Colonic mucosa (tissue), 4 donors: ENCODE data around the gene FAXC. TPM values are rescaled to one million over a fixed set of nuclear protein-coding genes. Genes with fewer than 3 reads are reported as not detected.

ENCODE experiments used
- DNase-seq: peaks from one replicate; pipeline ENCODE4 v3.0.0-alpha.2; 2020
- H3K27ac ChIP-seq: fragments of 200-600 bp; one replicate; pipeline ENCODE4 v1.8.0; 2021
- H3K27me3 ChIP-seq: fragments of 200-600 bp; one replicate; pipeline ENCODE4 v1.8.0; 2021
- H3K36me3 ChIP-seq: fragments of 200-600 bp; one replicate; pipeline ENCODE4 v1.8.0; 2021
- H3K4me1 ChIP-seq: fragments of 200-600 bp; one replicate; pipeline ENCODE4 v1.8.0; 2021; ENCODE audit warnings: mild to moderate bottlenecking
- H3K4me3 ChIP-seq: fragments of 200-600 bp; one replicate; pipeline ENCODE4 v1.8.0; 2021
- H3K9ac ChIP-seq, 2 donors: one replicate each; pipeline ENCODE4 v1.7.0; 2013; ENCODE audit warnings: control low read depth in 2 of 2, low read depth in 2 of 2, low read length in 2 of 2
- H3K9me3 ChIP-seq: fragments of 200-600 bp; one replicate; pipeline ENCODE4 v1.8.0; 2021
- intact Hi-C: fragments of 100-400 bp; cut with DNase I; formaldehyde crosslinking; loops from one replicate; pipeline ENCODE4 v1.14.1; 2022
- total RNA-seq, 2 donors: library from RNA; stranded (reverse); fragmentation: NEBNext Ultra II Directional in 1 of 2; extraction: Animal tissue kit (Norgen Biotek cat#: 25700) in 1 of 2; gene quantifications; one replicate each; pipeline ENCODE4 v1.2.1, GENCODE V29; 2021
- TF ChIP-seq, protein P1 (sequence below): fragments of 200-600 bp; IDR thresholded peaks from one replicate; pipeline ENCODE4 v1.8.0; 2022; ENCODE audit warnings: antibody characterized with exemption, mild to moderate bottlenecking
- donor health status: healthy.
- donor health status: DM: no; HTN: no; CAD: no.
- donor health status: DM: no; HTN: no; CAD: no.

The FAXC gene
- total RNA-seq, 2 donors from 2014 or later, result 0.44 to 4.9 TPM

DNA sequence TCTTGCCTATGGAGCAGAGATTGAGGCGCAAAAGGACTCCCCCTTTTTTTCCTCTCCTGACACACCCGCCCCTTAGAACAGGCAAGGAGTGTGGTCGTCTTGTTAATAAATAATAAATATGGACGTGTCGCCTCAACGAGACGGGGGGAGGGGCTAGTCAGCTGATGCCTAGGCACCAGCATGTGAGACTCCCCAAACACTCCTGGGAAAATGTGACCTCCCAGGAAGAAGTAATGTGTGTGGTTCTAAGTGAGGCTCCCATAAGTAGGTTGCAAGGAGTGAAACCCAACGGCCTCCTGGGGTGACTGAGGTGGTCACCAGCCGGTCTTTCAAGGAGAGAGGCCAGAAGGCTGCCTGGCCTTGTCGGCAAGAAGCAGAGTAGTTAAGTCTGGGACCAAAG lies 1.1 kb upstream of the FAXC start:
- Histone ChIP-seq H3K27me3 (peaks cover 7% of the 10 kb centered on the region), H3K36me3 (no peaks in the 10 kb centered on the region), H3K4me1 (peaks cover 4% of the 10 kb centered on the region), H3K27ac (no peak overlapping the region), H3K9ac (no peak overlapping the region), H3K9me3 (no peaks in the 10 kb centered on the region), H3K4me3 (no peak overlapping the region)
- intact Hi-C loops, result no loop called here
- peak; percentile 22 for DNase-seq
- TF ChIP-seq, protein P1, sequence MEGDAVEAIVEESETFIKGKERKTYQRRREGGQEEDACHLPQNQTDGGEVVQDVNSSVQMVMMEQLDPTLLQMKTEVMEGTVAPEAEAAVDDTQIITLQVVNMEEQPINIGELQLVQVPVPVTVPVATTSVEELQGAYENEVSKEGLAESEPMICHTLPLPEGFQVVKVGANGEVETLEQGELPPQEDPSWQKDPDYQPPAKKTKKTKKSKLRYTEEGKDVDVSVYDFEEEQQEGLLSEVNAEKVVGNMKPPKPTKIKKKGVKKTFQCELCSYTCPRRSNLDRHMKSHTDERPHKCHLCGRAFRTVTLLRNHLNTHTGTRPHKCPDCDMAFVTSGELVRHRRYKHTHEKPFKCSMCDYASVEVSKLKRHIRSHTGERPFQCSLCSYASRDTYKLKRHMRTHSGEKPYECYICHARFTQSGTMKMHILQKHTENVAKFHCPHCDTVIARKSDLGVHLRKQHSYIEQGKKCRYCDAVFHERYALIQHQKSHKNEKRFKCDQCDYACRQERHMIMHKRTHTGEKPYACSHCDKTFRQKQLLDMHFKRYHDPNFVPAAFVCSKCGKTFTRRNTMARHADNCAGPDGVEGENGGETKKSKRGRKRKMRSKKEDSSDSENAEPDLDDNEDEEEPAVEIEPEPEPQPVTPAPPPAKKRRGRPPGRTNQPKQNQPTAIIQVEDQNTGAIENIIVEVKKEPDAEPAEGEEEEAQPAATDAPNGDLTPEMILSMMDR, result no peak

DNA sequence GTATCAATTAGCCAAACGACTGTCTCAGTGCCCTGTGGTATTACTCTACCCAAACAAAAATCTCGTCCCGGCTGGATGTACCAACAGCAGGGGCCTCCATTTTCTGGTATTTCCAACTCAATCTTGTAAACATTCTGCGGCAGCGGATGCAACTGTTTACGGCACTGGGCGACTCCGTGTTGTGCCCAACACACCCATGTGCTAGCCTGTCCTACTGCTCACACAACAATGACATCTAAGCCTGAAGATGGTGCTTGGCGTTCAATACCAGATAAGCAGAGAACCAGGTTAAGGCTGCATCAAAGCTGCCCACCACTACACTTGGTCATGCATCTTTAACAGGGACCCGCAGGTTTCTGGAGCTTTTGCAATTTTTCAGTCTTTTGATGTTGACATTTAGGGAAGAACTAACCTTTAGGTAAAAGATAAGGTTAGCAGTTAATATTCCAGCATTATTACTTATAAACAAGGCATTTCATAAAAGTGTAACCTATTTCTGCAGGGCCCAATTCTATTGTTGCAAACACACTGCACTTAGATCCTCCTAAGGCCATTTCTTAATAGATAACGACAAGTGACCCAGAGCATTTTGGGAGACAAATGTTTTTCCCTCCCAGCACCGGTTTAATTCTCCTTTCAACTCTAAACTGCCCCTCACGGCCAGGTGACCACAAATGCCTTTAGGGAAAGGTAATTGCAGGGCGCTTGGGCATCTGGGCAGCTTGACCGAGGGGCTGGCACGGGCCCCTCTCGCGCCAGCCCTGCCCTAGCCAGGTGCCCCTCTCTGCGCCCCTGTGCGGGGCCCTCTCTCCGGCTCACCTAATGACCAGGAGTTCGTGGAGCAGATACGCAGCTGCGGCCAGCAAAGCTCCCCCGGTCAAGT lies 945 bp downstream of the FAXC start:
- DNase-seq, result no peak
- H3K9me3 ChIP-seq, result no peaks in the 10 kb centered on the region
- peaks cover 7% of the 10 kb centered on the region for H3K27me3 ChIP-seq
- peaks cover 4% of the 10 kb centered on the region for H3K4me1 ChIP-seq
- TF ChIP-seq, protein P1, result no peak
- intact Hi-C loops, result no loop called here
- H3K4me3 ChIP-seq, result peak overlapping the region; percentile 71
- H3K27ac ChIP-seq, result no peak overlapping the region
- H3K9ac ChIP-seq, result no peak overlapping the region
- H3K36me3 ChIP-seq, result no peaks in the 10 kb centered on the region

DNA sequence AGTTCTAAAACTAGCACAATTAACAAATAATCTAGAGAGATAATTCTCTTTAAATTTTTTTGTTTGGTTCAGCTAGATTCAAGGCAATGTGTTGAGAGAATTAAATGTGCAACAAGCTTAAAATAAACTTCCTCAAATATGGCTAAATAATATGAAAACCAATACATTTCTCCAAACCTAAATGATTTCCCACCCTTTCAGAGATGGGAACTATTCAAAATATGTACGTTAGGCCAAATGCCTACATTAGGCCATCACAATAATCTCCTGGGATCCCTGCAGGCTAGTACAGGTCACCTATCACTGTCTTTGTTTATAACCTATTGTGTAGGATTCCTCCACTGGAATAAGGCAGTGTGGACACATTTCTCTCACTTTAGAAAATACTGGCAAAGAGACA lies 1.7 kb downstream of the FAXC start:
- intact Hi-C loops, result no loop called here
- H3K4me3 ChIP-seq, result no peak overlapping the region
- no peaks in the 10 kb centered on the region for H3K9me3 ChIP-seq
- H3K4me1 ChIP-seq, result peaks cover 4% of the 10 kb centered on the region
- TF ChIP-seq, protein P1, result no peak
- H3K9ac ChIP-seq, result no peak overlapping the region
- H3K27me3 ChIP-seq, result peaks cover 7% of the 10 kb centered on the region
- no peak overlapping the region for H3K27ac ChIP-seq
- no peaks in the 10 kb centered on the region for H3K36me3 ChIP-seq
- no peak for DNase-seq

DNA sequence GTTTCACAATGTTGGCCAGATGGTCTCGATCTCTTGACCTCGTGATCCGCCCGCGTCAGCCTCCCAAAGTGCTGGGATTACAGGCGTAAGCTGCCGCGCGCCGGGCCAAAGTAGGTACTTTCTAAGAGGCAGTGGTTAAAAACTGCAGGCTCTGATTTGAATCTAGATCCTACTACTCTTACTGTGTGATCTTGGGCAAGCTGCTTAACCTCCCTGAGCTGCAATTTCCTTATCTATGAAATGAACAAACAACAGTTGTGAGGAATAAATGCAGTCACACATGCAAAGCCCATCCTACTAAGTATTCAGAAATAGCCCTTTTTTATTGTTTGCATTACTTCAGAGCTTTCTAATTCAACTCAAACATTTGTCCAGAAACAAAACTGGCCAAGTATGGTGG lies 2.9 kb downstream of the FAXC start:
- H3K9me3 ChIP-seq, result no peaks in the 10 kb centered on the region
- no peaks in the 10 kb centered on the region for H3K36me3 ChIP-seq
- no peak overlapping the region for H3K27ac ChIP-seq
- no peak for DNase-seq
- no peak overlapping the region for H3K4me3 ChIP-seq
- H3K27me3 ChIP-seq, result peaks cover 7% of the 10 kb centered on the region
- intact Hi-C loops, result no loop called here
- H3K9ac ChIP-seq, result no peak overlapping the region
- peaks cover 4% of the 10 kb centered on the region for H3K4me1 ChIP-seq
- TF ChIP-seq, protein P1, result no peak

DNA sequence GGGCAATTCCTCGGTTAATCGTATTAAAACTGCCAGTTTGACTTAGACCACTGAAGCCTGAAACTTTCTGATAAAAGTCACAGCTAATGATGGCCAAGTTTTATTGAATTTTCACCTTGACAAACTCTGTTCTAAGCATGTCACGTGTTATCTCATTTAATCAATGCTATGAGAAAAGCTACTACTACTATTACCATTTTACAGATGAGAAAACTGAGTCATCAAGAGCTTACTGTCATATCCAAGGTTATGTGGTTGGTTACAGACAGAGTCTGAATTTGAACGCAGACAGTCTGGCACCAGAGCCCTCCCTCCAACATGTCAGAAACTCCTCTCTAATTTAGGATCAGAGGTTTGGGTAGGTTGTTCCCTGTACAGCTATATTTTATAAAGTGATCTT lies 4.3 kb downstream of the FAXC start:
- Histone ChIP-seq H3K27ac (no peak overlapping the region), H3K9ac (no peak overlapping the region), H3K4me1 (peaks cover 2% of the 10 kb centered on the region), H3K4me3 (no peak overlapping the region), H3K36me3 (no peaks in the 10 kb centered on the region), H3K9me3 (no peaks in the 10 kb centered on the region), H3K27me3 (peaks cover 6% of the 10 kb centered on the region)
- intact Hi-C loops, result no loop called here
- no peak for DNase-seq
- TF ChIP-seq, protein P1, result no peak
